ENCODE measurements around the gene SLC25A40. TPM values are rescaled to one million over a fixed set of nuclear protein-coding genes. Genes with fewer than 3 reads are reported as not detected.
"Not testable (repeated sequence)": the region's sequence is repeated elsewhere in the genome, so short reads cannot be mapped to it uniquely, and the experiment has no call there.

Gene SLC25A40
- total RNA-seq = 10 to 100 TPM; 13.5 to 46.4 TPM
- 10 to 100 TPM; 29.3 to 30.6 TPM for polyA plus RNA-seq (ENCODE audit: insufficient read length in 2 of 2)
- long read RNA-seq, donor 1, full-length matches to known transcripts = 4 of 9 reads
- long read RNA-seq, donor 1, partial matches to known transcripts = 5 of 9 reads
- long read RNA-seq, donor 1, other reads (novel, unspliced or antisense) = 0 of 9 reads
- long read RNA-seq, donor 2, full-length matches to known transcripts = 3 of 3 reads
- long read RNA-seq, donor 2, partial matches to known transcripts = 0 of 3 reads
- long read RNA-seq, donor 2, other reads (novel, unspliced or antisense) = 0 of 3 reads
- long read RNA-seq, donor 3, full-length matches to known transcripts = 2 of 2 reads
- long read RNA-seq, donor 3, partial matches to known transcripts = 0 of 2 reads
- long read RNA-seq, donor 3, other reads (novel, unspliced or antisense) = 0 of 2 reads
- long read RNA-seq, donor 4, partial matches to known transcripts = 6 of 9 reads
- long read RNA-seq, donor 4, other reads (novel, unspliced or antisense) = 0 of 9 reads

DNA sequence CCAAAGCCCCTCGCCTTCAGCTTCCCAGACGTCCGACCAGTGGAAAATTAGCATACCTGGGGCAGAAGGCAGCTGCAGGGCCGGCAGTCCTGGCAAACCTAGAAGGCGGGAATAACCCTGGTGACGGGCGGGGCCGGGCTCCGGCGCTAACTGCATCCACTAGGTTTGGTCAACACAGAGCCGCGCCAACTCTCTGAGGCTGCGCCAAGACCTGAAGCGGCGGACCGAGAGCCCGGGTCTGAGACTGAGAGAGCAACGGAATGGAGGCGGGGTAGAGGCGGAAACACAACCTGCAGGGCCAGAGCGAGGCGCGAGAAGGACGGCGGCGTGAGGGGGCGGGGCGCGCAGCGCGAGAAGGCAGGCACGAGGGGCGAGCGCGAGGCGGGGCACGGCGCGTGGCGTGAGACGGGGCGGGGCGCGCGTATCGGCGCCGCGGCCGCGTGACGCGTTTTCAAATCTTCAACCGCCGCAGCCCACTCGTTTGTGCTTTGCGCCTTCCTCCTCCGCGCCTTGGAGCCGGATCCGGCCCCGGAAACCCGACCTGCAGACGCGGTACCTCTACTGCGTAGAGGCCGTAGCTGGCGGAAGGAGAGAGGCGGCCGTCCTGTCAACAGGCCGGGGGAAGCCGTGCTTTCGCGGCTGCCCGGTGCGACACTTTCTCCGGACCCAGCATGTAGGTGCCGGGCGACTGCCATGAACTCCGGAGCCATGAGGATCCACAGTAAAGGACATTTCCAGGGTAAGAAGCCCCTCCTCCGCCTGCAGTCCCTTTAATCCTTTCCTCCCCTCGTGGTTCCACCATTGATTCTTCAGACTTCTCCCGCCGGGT lies at the start of gene SLC25A40, which contains the start of gene DBF4:
Gene SLC25A40, minus strand, starts transcription at position 321 of the 829 bp plus-strand sequence. CDS start 17,633 bp downstream, outside the sequence.
Gene DBF4, plus strand, starts transcription at position 454 of the 829 bp plus-strand sequence. Its CDS starts 240 bp downstream, at position 694.
- peak within 1 kb of the TSS; percentile 98 for H3K27ac ChIP-seq (ENCODE audit: low read depth, low read length)
- WGBS (ENCODE audit: insufficient coverage) = 0% methylated on average over 84 of the region's 84 CpGs
- H3K27me3 ChIP-seq (ENCODE audit: control insufficient read depth, insufficient read depth, low read length) = no peaks in the 10 kb centered on the region
- no peaks in the 10 kb centered on the region for H3K4me1 ChIP-seq (ENCODE audit: control insufficient read depth, insufficient read depth, low read length)
- peak; percentile 80 to 98 (median 88) for DNase-seq (ENCODE audit: low read depth in 4 of 6, low spot score in 6 of 6)
- peaks cover 2% of the 10 kb centered on the region for H3K9me3 ChIP-seq (ENCODE audit: control insufficient read depth, insufficient read depth, low read length)
- H3K36me3 ChIP-seq (ENCODE audit: control insufficient read depth, insufficient read depth, low read length) = no peaks in the 10 kb centered on the region
- H3K4me3 ChIP-seq (ENCODE audit: low read depth, low read length) = peak within 1 kb of the TSS; percentile 89

- 88% methylated on average over 3 of the region's 8 CpGs for whole genome bisulfite sequencing (ENCODE audit: insufficient coverage)
- H3K9me3 ChIP-seq (ENCODE audit: control insufficient read depth, insufficient read depth, low read length); H3K27me3 ChIP-seq (ENCODE audit: control insufficient read depth, insufficient read depth, low read length); H3K27ac ChIP-seq (ENCODE audit: low read depth, low read length); H3K4me3 ChIP-seq (ENCODE audit: low read depth, low read length); H3K4me1 ChIP-seq (ENCODE audit: control insufficient read depth, insufficient read depth, low read length); DNase-seq (ENCODE audit: low read depth in 4 of 6, low spot score in 6 of 6); H3K36me3 ChIP-seq (ENCODE audit: control insufficient read depth, insufficient read depth, low read length): not testable (repeated sequence)
These were observed 46.7 kb upstream of the SLC25A40 start for GRCh38 chr7:87922759-87923395.

DNA sequence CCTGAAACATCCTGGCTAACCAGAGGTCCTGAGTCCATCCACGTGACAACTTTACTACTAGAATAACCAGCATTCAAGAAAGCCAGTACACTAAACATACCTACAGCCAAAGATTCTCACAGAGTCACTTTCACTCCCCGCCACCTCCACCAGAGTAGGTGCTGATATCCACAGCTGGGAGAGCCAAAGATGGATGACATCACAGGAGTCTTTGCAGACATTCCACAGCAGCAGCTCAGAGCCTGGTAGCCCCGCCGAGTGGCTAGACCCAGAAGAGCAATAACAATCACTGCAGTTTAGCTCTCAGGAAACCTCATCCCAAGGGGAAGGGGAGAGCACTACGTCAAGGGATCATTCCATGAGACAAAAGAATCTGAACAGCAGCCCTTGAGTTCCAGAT lies 44.4 kb upstream of the SLC25A40 start:
- Histone ChIP-seq H3K27me3 (ENCODE audit: control insufficient read depth, insufficient read depth, low read length) (no peaks in the 10 kb centered on the region), H3K27ac (ENCODE audit: low read depth, low read length) (no peak overlapping the region), H3K36me3 (ENCODE audit: control insufficient read depth, insufficient read depth, low read length) (no peaks in the 10 kb centered on the region), H3K9me3 (ENCODE audit: control insufficient read depth, insufficient read depth, low read length) (no peaks in the 10 kb centered on the region), H3K4me3 (ENCODE audit: low read depth, low read length) (no peak overlapping the region), H3K4me1 (ENCODE audit: control insufficient read depth, insufficient read depth, low read length) (no peaks in the 10 kb centered on the region)
- no peak for DNase-seq (ENCODE audit: low read depth in 4 of 6, low spot score in 6 of 6)
- WGBS (ENCODE audit: insufficient coverage) = 93% methylated on average over 4 of the region's 5 CpGs

GRCh38 chr7:87919875-87920274 lies 43.7 kb upstream of the SLC25A40 start:
- Histone ChIP-seq H3K9me3 (ENCODE audit: control insufficient read depth, insufficient read depth, low read length) (no peaks in the 10 kb centered on the region), H3K4me1 (ENCODE audit: control insufficient read depth, insufficient read depth, low read length) (no peaks in the 10 kb centered on the region), H3K27ac (ENCODE audit: low read depth, low read length) (no peak overlapping the region), H3K27me3 (ENCODE audit: control insufficient read depth, insufficient read depth, low read length) (no peaks in the 10 kb centered on the region), H3K4me3 (ENCODE audit: low read depth, low read length) (no peak overlapping the region), H3K36me3 (ENCODE audit: control insufficient read depth, insufficient read depth, low read length) (no peaks in the 10 kb centered on the region)
- no peak for DNase-seq (ENCODE audit: low read depth in 4 of 6, low spot score in 6 of 6)
- 97% methylated on average over 6 of the region's 6 CpGs for WGBS (ENCODE audit: insufficient coverage)

GRCh38 chr7:87918740-87919139 lies 42.6 kb upstream of the SLC25A40 start:
- Histone ChIP-seq H3K4me3 (ENCODE audit: low read depth, low read length) (no peak overlapping the region), H3K27me3 (ENCODE audit: control insufficient read depth, insufficient read depth, low read length) (no peaks in the 10 kb centered on the region), H3K9me3 (ENCODE audit: control insufficient read depth, insufficient read depth, low read length) (no peaks in the 10 kb centered on the region), H3K4me1 (ENCODE audit: control insufficient read depth, insufficient read depth, low read length) (no peaks in the 10 kb centered on the region), H3K36me3 (ENCODE audit: control insufficient read depth, insufficient read depth, low read length) (no peaks in the 10 kb centered on the region), H3K27ac (ENCODE audit: low read depth, low read length) (no peak overlapping the region)
- WGBS (ENCODE audit: insufficient coverage) = no CpG with 5 or more reads among the region's 1 CpG
- DNase-seq (ENCODE audit: low read depth in 4 of 6, low spot score in 6 of 6) = no peak

DNA sequence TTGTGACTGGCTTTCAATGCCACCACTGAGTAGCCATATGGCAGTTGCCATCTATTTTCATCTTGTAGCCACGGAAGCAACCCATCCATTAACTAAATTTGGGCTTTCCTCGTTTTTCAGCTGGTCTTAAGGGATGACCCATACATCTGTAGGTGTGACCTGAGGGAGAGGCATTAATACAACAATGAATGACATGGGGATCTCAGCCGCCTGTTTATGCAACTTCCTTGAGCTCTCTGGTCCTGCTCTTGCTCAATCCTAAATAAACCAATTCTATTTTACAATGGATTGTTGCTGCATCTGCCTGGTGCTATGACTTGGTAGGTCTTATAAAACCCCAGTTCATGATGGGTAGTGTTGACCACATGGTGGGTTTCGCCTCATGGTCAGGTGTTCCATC lies 36.0 kb upstream of the SLC25A40 start:
- Histone ChIP-seq H3K4me1 (ENCODE audit: control insufficient read depth, insufficient read depth, low read length) (no peaks in the 10 kb centered on the region), H3K9me3 (ENCODE audit: control insufficient read depth, insufficient read depth, low read length) (no peaks in the 10 kb centered on the region), H3K27ac (ENCODE audit: low read depth, low read length) (no peak overlapping the region), H3K36me3 (ENCODE audit: control insufficient read depth, insufficient read depth, low read length) (no peaks in the 10 kb centered on the region), H3K27me3 (ENCODE audit: control insufficient read depth, insufficient read depth, low read length) (no peaks in the 10 kb centered on the region), H3K4me3 (ENCODE audit: low read depth, low read length) (no peak overlapping the region)
- 80% methylated on average over 1 of the region's 4 CpGs for WGBS (ENCODE audit: insufficient coverage)
- no peak for DNase-seq (ENCODE audit: low read depth in 4 of 6, low spot score in 6 of 6)

DNA sequence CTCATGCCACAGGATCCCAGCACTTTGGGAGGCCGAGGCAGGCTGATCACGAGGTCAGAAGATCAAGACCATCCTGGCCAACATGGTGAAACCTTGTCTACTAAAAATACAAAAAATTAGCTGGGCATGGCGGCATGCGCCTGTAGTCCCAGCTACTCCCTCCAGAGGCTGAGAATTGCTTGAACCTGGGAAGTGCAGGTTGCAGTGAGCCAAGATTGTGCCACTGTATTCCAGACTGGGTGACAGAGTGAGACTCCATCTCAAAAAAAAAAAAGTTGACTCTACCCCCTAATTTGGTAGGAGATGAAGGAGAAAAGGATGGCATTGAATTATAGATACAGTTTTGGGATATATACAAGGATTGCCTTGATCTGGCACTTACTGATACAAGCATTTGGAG lies 32.7 kb upstream of the SLC25A40 start:
- H3K36me3 ChIP-seq (ENCODE audit: control insufficient read depth, insufficient read depth, low read length); DNase-seq (ENCODE audit: low read depth in 4 of 6, low spot score in 6 of 6); H3K27ac ChIP-seq (ENCODE audit: low read depth, low read length); H3K27me3 ChIP-seq (ENCODE audit: control insufficient read depth, insufficient read depth, low read length); H3K4me3 ChIP-seq (ENCODE audit: low read depth, low read length); H3K4me1 ChIP-seq (ENCODE audit: control insufficient read depth, insufficient read depth, low read length); H3K9me3 ChIP-seq (ENCODE audit: control insufficient read depth, insufficient read depth, low read length): not testable (repeated sequence)
- 100% methylated on average over 2 of the region's 4 CpGs for WGBS (ENCODE audit: insufficient coverage)

DNA sequence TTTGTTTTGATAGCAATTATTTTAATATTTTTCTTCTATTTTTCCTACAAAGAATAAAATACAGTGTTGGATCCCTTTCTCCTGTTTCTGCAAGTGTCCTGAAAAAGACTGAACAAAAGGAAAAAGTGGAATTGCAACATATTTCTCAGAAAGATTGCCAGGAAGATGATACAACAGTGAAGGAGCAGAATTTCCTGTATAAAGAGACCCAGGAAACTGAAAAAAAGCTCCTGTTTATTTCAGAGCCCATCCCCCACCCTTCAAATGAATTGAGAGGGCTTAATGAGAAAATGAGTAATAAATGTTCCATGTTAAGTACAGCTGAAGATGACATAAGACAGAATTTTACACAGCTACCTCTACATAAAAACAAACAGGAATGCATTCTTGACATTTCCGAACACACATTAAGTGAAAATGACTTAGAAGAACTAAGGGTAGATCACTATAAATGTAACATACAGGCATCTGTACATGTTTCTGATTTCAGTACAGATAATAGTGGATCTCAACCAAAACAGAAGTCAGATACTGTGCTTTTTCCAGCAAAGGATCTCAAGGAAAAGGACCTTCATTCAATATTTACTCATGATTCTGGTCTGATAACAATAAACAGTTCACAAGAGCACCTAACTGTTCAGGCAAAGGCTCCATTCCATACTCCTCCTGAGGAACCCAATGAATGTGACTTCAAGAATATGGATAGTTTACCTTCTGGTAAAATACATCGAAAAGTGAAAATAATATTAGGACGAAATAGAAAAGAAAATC lies 31.2 kb upstream of the SLC25A40 start:
- DNase-seq (ENCODE audit: low read depth in 4 of 6, low spot score in 6 of 6); H3K4me3 ChIP-seq (ENCODE audit: low read depth, low read length); H3K36me3 ChIP-seq (ENCODE audit: control insufficient read depth, insufficient read depth, low read length); H3K9me3 ChIP-seq (ENCODE audit: control insufficient read depth, insufficient read depth, low read length); H3K27ac ChIP-seq (ENCODE audit: low read depth, low read length); H3K27me3 ChIP-seq (ENCODE audit: control insufficient read depth, insufficient read depth, low read length); H3K4me1 ChIP-seq (ENCODE audit: control insufficient read depth, insufficient read depth, low read length): not testable (repeated sequence)
- no CpG with 5 or more reads among the region's 3 CpGs for WGBS (ENCODE audit: insufficient coverage)

GRCh38 chr7:87899255-87899654 lies 23.1 kb upstream of the SLC25A40 start:
- no peaks in the 10 kb centered on the region for H3K27me3 ChIP-seq (ENCODE audit: control insufficient read depth, insufficient read depth, low read length)
- peaks cover 5% of the 10 kb centered on the region for H3K36me3 ChIP-seq (ENCODE audit: control insufficient read depth, insufficient read depth, low read length)
- H3K9me3 ChIP-seq (ENCODE audit: control insufficient read depth, insufficient read depth, low read length) = no peaks in the 10 kb centered on the region
- no peak overlapping the region for H3K27ac ChIP-seq (ENCODE audit: low read depth, low read length)
- WGBS (ENCODE audit: insufficient coverage) = no CpG with 5 or more reads among the region's 2 CpGs
- H3K4me1 ChIP-seq (ENCODE audit: control insufficient read depth, insufficient read depth, low read length) = no peaks in the 10 kb centered on the region
- no peak for DNase-seq (ENCODE audit: low read depth in 4 of 6, low spot score in 6 of 6)
- H3K4me3 ChIP-seq (ENCODE audit: low read depth, low read length) = no peak overlapping the region
